PC-3 (cell line): ENCODE data around the gene FIBCD1. TPM values are rescaled to one million over a fixed set of nuclear protein-coding genes. Genes with fewer than 3 reads are reported as not detected.

ENCODE experiments used
- ATAC-seq: fragments of 200-7000 bp; cut with Tn5 transposase; 2 replicates; pipeline ENCODE4 v1.9.1; 2020; ENCODE audit warnings: mild to moderate bottlenecking, moderate library complexity
- BruUV-seq: library from RNA; stranded (reverse); fragments of 400-500 nt; replicated peaks from 2 replicates; lab custom pipeline; 2021; lab: Mats Ljungman, UMichigan
- CTCF ChIA-PET: fragments of 300-600 bp; sonication (Branson Sonifier 250); formaldehyde crosslinking; loops from one replicate; lab custom pipeline; 2022; ENCODE audit warnings: antibody characterized with exemption; lab: Charles Lee
- POLR2A ChIA-PET: fragments of 300-600 bp; sonication (Branson Sonifier 250); formaldehyde crosslinking; loops from one replicate; lab custom pipeline; 2022; ENCODE audit warnings: antibody characterized with exemption; ENCODE audit not compliant: unreplicated experiment; lab: Charles Lee
- DNase-seq: peaks from one replicate; pipeline ENCODE4 v3.0.0-alpha.2; 2015
- H2AFZ ChIP-seq: fragments of 300-600 bp; sonication (generic); 2 replicates; pipeline ENCODE4 v1.6.0; 2016; ENCODE audit warnings: antibody characterized with exemption, low read length
- H3F3A ChIP-seq: fragments of 300-600 bp; sonication (generic); one replicate; pipeline ENCODE4 v1.6.0; 2017; ENCODE audit warnings: antibody characterized with exemption, low read length, control low read depth, mild to moderate bottlenecking; ENCODE audit not compliant: unreplicated experiment
- H3K27ac ChIP-seq: fragments of 300-600 bp; sonication (generic); 2 replicates; pipeline ENCODE4 v1.5.1; 2016; ENCODE audit warnings: mild to moderate bottlenecking, low read length
- H3K27me3 ChIP-seq: fragments of 300-600 bp; sonication (generic); 2 replicates; pipeline ENCODE4 v1.6.1; 2016; ENCODE audit warnings: low read length, mixed read lengths
- H3K36me3 ChIP-seq: fragments of 300-600 bp; sonication (generic); 2 replicates; pipeline ENCODE4 v1.6.1; 2016; ENCODE audit warnings: low read depth, mixed run types, low read length, mixed read lengths
- H3K4me1 ChIP-seq: fragments of 300-600 bp; sonication (generic); 2 replicates; pipeline ENCODE4 v1.5.1; 2016; ENCODE audit warnings: low read length; ENCODE audit not compliant: insufficient read depth
- H3K4me2 ChIP-seq: fragments of 300-600 bp; sonication (generic); 2 replicates; pipeline ENCODE4 v1.6.0; 2016; ENCODE audit warnings: low read length
- H3K4me3 ChIP-seq: fragments of 300-600 bp; sonication (generic); 2 replicates; pipeline ENCODE4 v1.5.1; 2016; ENCODE audit warnings: mild to moderate bottlenecking, low read length, mixed read lengths
- H3K79me2 ChIP-seq: fragments of 300-600 bp; sonication (generic); 2 replicates; pipeline ENCODE4 v1.6.1; 2017; ENCODE audit warnings: low read length, mixed read lengths
- H3K9ac ChIP-seq: fragments of 300-600 bp; sonication (generic); 2 replicates; pipeline ENCODE4 v1.6.0; 2016; ENCODE audit warnings: mild to moderate bottlenecking, low read length
- H3K9me2 ChIP-seq: fragments of 300-600 bp; sonication (generic); replicated peaks from 2 replicates; pipeline ENCODE4 v1.6.1; 2016; ENCODE audit warnings: mixed run types, low read length, mixed read lengths
- H3K9me3 ChIP-seq: fragments of 300-600 bp; sonication (generic); 2 replicates; pipeline ENCODE4 v1.6.1; 2016; ENCODE audit warnings: low read length, mixed read lengths
- H4K20me1 ChIP-seq: fragments of 300-600 bp; sonication (generic); 2 replicates; pipeline ENCODE4 v1.6.1; 2016; ENCODE audit warnings: low read length, mixed read lengths
- CTCF ChIP-seq: fragments of 300-600 bp; sonication (generic); conservative IDR thresholded peaks from 2 replicates; pipeline ENCODE4 v1.5.1; 2017; ENCODE audit warnings: antibody characterized with exemption, low read depth, mild to moderate bottlenecking, low read length
- EZH2 ChIP-seq: fragments of 300-600 bp; sonication (generic); IDR thresholded peaks from one replicate; pipeline ENCODE4 v1.6.1; 2017; ENCODE audit warnings: antibody characterized with exemption, mild to moderate bottlenecking, low read length; ENCODE audit not compliant: unreplicated experiment
- EZH2phosphoT487 ChIP-seq: fragments of 300-600 bp; sonication (generic); IDR thresholded peaks from 2 replicates; pipeline ENCODE4 v1.6.1; 2018; ENCODE audit warnings: mild to moderate bottlenecking, antibody characterized with exemption, low read length, borderline replicate concordance
- intact Hi-C: fragments of 100-400 bp; cut with micrococcal nuclease; formaldehyde crosslinking; loops from 2 replicates; pipeline ENCODE4 v1.9.0; 2023
- total RNA-seq: library from RNA; depleted of rRNA; stranded (reverse); fragments of >200 nt; gene quantifications from 2 replicates; pipeline ENCODE4 v1.2.3, GENCODE V29; 2014

The FIBCD1 gene
- total RNA-seq, 1 experiment from 2014 or later = 8.9 TPM

GRCh38 chr9:130922893-130923610 lies 16.0 kb downstream of the FIBCD1 start:
- no peak overlapping the region for H3K4me3 ChIP-seq
- no peak overlapping the region for H3K4me2 ChIP-seq
- no peaks in the 10 kb centered on the region for H4K20me1 ChIP-seq
- no peaks in the 10 kb centered on the region for H3F3A ChIP-seq
- no peaks in the 10 kb centered on the region for H3K36me3 ChIP-seq
- H3K9ac ChIP-seq = no peak overlapping the region
- H3K9me3 ChIP-seq = no peaks in the 10 kb centered on the region
- no peaks in the 10 kb centered on the region for H3K27me3 ChIP-seq
- BruUV-seq = no TSS peak
- H3K27ac ChIP-seq = no peak overlapping the region
- H2AFZ ChIP-seq = no peak overlapping the region
- peaks cover 17% of the 10 kb centered on the region for H3K4me1 ChIP-seq
- no peaks in the 10 kb centered on the region for H3K79me2 ChIP-seq
- ChIA-PET POLR2A (no interaction called here), CTCF (no interaction called here)
- no peak for DNase-seq
- ATAC-seq = no peak
- H3K9me2 ChIP-seq = no peaks in the 10 kb centered on the region
- no peak for TF ChIP-seq EZH2phosphoT487
- no peak for TF ChIP-seq CTCF
- TF ChIP-seq EZH2 = no peak
- intact Hi-C loops = no loop called here

GRCh38 chr9:130921989-130922892 lies 16.8 kb downstream of the FIBCD1 start:
- Histone ChIP-seq H2AFZ (no peak overlapping the region), H3K79me2 (no peaks in the 10 kb centered on the region), H3K4me2 (no peak overlapping the region), H3K36me3 (no peaks in the 10 kb centered on the region), H4K20me1 (no peaks in the 10 kb centered on the region), H3K9me3 (no peaks in the 10 kb centered on the region), H3K9ac (no peak overlapping the region), H3K9me2 (no peaks in the 10 kb centered on the region), H3K4me1 (peaks cover 11% of the 10 kb centered on the region), H3F3A (no peaks in the 10 kb centered on the region), H3K27me3 (no peaks in the 10 kb centered on the region), H3K27ac (no peak overlapping the region), H3K4me3 (no peak overlapping the region)
- TF ChIP-seq CTCF = no peak
- TF ChIP-seq EZH2 = no peak
- no peak for TF ChIP-seq EZH2phosphoT487
- no peak for DNase-seq
- ChIA-PET CTCF (no interaction called here), POLR2A (no interaction called here)
- no TSS peak for BruUV-seq
- ATAC-seq = no peak
- intact Hi-C loops = no loop called here
